COR-L47 (cell line): ENCODE data around the gene RINL.

Experiments used
- DNase-seq: peaks from one replicate; lab custom pipeline; 2025; lab: John Stamatoyannopoulos, UW

Gene RINL, protein sequence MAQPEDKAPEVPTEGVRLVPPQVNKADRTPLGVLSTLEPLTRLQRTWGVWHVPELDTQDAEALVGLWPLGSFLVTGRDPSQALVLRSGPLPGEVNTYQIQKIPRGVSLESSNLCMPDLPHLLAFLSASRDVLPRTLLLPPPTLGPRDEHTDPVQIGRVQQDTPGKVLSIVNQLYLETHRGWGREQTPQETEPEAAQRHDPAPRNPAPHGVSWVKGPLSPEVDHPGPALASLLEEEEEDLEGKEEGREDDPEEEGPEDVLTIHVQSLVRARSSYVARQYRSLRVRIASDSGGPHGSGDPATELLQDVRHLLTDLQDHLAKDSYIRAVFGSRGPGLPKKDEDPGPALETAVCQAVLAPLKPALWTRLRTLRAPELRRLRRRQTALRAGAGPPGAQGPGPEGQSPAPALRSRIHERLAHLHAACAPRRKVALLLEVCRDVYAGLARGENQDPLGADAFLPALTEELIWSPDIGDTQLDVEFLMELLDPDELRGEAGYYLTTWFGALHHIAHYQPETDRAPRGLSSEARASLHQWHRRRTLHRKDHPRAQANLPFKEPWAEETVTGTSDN

DNA sequence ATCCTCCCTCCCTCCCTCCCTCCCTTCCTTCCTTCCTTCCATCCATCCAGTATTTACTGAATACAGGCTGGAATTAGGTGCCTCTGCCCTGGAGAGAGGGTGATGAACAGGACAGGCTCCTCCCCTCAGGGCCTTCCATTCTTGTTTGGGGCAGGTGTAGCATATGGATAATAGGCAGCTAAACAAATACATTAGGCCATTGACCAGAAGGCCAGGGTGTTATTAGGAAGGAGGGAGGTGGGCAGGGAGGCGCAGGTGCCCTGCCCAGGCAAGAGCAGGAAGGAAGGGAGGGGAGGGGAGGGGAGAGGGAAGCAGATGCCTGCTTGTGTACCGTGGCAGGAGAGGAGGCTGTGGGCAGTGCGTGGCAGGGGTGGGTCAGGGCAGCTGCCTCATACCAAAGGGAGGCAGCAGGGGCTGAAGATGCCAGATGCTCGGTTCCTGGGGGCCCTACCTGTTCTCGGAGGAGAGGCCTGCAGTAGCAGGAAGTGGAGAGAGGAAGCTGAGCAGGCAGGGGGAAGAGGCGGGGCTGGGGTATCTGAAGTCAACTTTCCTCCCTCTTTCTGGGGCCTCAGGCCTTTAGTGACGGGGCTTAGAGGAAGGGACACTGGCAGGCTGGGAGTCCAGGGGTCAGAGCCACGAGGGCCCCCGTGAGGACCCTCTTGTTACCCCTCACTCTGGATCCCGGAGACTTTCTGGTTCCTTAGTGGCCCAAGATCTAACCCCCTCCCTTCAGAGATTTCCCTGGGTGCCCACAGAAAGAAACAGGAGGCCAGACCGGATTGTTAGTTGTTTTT is at the start of gene RINL:
Gene RINL (minus strand): TSS at position 495 of the 794 bp plus-strand sequence. CDS start 1,533 bp downstream, outside the sequence.
- DNase-seq, result peak; percentile 98

DNA sequence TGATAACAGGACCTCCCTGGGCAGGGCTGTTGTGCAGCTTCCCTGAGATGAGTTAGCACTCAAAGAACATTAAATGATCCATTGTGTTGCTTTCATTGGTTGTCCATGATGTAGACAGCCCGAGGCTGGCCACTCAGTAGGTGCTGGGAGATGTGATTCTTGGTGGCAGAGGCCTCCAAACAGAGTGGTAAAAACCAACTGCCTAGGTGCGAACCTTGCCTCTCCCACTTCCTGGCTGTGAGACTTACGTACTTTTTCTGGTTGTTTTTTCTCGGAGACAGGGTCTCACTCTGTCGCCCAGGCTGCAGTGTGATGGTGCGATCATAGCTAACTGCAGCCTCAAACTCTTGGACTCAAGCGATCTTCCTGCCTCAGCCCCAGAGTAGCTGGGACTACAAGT is 46.3 kb upstream of the RINL start:
- DNase-seq, result no peak

DNA sequence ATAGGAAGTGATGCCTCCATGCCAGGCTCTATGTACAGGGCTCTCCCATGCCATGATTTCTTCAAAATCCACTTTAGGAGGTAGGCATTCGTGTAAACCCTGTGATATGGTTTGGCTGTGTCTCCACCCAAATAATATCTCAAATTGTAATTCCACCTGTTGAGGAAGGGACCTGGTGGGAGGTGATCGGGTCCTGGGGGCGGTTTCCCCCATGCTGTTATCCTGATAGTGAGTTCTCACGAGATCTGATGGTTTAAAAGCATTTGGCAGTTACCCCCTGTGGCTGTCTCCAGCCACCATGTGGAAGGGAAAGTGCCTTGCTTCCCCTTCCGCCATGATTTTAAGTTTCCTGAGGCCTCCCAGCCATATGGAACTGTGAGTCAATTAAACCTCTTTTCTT is 44.4 kb upstream of the RINL start:
- no peak for DNase-seq

DNA sequence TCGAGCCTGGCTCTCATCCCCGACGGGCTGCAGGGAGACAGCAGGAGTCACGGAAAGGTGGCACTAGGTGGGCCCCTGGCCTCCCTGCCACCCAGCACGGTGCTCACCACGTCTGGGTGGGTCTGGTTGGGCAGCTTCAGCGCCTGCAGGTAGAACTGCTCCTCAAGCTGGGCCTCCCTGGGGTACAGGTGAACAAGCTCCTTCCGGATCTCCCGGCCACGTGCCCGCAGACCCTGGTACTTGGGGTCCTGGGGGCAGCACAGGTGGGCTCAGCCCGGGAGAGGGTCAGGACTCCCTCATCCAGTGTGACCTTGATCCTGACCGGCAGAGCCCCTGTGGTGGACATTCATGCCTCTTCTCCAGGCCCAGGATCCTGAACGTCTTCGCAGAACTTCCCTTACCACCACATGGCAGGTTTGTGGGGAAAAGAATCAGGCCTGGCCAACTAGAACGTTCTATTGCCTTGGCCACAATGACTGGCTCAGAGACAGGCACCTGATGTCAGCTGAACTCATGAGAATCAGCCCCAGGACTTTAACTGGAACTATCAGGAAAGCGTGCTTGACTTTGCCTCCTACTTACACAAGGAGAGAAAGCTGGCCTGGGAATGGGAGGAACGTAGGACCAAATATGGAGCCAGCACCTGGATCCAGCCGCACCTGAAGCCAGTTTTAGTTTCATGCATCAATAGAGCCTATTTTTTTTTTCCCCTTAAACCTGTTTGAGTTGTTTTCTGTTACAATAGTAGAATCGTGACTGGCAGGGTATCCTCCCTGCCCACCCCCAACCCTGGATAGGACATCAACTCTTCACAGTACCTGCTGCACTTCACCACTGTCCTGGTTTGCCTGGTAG is 43.6 kb upstream of the RINL start:
- no peak for DNase-seq

DNA sequence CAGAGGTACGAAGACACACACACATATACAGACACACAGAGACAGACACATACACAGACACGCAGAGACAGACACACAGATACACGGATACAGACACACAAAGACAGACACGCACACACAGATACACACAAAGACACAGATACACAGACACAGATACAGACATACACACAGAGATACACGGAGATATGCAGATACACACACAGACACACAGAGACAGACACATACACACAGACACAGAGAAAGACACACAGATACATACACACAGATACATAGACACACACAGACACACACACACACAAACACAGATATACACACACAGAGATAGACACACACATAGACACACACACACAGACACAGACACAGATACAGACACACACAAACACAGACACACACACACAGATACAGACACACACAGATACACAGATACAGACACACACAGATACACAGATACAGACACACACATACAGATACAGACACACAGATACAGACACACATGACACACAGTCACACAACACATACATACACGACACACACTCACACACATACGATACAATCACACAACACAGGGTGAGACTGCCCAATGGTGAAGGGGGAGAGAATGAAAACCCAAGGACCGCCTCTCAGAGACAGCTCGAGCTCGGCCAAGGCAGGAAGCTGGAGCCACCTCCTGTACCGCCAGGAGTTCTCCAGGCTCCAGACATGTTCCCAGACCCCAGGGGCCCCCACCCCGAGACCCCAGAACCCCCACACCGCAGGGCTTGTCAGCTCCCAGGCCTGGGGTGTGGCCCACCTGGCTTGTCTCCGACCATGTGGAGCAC is 42.7 kb upstream of the RINL start:
- DNase-seq, result no peak

DNA sequence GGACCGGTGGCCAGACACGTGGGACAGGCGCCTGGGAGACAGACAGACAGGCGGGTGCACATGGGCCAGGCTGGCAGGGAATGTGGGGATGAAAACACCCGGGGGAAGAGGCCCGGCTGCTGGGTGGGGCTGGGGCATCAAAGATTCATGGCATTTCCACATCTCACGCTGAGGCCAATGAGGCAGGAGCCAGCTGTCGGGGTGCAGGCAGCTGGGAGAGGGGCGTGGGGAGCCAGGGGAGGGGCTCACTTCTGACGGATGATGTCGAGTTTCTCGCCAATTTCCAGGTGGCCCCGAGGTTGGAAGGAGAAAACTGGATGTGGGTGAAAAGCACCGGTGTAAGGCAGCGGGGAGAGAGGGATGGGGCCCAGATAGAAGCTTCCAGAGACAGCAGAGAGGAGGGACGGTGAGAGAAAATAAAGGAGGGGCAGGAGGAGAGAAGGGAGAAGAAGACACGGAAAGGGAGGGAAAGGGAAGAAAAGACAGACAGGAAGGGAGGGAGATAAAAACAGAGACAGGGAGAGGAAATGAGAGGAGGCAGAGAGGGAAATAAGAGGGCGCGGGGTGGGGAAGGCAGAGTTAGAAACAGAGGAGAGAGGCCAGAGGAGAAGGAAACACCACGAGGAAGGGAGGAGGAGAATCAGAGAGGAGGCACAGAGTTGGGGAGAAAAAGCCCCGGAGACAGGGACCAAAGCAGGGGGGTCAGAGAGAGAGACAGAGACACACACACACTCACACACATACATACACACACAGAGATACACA is 41.9 kb upstream of the RINL start:
- no peak for DNase-seq

DNA sequence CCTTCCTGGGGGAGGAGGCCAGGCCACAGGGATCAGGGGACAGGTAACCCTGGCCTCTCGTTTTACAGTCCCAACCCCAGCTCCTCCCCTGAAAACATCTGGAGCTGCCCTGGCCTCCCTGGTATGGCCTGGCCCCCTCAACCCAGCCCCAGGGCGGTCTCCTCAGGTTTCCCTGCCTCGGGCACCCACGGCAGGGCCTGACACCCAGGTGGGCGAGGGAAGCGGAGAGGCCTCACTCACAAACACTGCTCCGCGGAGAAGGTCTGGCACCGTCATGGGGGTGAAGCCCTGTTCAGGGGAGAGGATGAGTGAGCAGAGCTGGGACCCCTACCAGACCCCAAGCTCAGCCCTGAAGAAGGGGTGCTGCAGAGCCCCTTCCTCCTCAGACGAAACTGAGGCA is 40.5 kb upstream of the RINL start:
- no peak for DNase-seq

DNA sequence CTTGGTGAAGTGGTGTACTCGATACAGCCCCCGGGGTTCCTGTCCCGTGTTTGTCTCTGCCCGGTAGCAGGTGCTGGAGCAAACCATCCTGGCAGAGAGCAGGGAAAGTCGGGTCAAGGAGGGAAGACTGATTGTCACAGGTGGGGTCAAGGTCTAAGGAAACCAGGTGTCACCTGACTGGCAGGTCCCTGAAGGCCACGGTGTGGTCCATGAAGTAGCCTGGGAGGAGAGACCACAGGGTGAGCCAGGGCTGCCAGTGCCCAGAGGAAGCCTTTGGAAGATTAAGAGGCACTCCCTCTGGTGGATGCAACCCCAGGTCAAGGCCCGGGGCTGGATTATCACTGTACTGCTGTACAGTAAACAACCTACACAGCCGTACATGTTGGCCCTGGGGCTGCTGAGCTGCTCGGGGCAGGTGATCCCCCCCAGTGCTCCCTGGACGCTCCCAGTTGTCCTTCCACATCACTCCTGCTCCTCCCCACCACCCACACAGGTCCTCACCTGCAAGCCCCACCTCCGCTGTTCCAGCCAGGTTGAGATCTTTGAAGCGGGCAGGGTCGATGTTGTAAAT is 39.9 kb upstream of the RINL start:
- DNase-seq, result no peak

DNA sequence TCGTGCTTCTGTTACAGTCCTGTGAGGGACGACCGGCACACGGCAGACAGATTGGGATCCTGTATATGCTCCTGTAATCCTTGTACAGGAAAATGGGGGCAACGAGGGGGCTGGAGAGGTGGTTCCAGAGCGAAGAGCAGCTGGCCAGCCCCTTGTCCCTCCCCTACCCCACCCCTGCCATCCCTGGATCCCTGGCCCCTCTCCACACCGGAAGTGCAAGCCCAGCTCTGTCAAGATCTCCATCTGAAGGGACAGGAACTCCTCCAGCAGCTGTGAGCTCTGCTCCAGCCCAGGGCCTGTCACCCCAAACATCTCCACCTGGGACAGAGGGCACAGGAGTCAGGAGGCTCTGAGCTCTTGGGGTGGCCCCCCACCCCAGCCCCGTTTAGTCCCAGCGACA is 39.4 kb upstream of the RINL start:
- no peak for DNase-seq

DNA sequence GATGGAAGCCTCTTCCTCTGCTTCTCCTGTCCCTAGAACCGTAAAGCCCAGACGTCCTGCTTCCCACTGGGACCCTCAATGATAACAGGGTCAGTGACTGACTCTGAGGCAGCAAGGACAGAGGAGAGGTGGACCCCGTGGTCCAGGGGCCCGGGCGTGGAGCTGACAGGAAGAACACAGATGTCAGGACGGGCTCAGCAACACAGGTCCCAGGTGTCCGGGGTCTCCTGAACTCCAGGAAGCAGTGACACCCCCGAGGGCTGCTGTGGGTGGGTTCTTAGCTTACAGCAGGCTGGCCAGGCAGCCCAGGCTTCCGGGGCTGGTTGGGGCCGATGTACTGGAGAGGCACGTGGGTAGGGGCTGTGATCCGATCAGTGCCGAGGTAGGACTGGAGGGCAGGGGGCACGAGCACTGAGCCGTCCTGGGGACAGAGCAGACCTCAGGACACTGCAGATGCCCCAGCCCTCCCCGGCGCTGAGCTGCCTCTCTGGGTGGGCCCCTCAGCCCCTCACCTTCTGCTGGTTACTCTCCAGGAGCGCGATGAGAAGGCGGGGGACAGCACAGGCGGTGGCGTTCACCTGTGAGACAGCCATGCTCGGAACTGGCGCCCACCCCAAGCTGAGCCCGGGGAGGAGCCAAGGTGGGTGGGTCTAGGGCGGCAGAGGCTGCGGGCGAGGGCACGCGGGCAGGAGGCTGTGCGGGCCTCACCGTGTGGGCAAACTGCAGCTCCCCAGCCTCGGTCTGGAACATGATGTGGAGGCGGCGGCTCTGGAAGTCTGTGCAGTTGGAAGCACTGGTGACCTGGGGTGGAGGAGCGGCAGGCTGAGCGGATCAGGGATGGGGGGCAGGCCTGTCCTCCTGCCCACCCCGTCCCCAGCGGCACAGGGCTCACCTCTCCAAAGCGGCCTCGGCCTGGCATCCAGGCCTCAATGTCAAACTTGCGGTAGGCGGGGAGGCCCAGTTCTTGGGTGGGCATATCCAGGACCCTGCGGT is 37.5 kb upstream of the RINL start:
- no peak for DNase-seq

DNA sequence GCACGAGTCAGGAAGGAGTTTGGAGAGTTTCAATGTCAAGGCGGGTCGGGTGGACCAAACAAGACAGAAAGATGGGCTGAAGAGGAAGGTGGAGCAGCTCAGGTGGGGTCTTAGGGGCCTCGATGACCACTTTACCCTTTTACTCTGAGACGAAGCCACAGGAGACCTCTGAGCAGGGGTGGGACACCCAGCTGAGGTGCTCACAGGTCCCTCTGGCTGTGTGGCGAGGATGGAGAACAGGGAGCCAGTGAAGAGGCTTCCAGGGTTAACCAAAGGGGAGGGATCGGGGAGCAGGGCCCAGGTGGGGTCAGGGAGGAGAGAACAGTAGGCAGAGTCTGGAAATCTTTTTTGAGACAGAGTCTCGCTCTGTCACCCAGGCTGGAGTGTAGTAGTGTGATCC is 35.9 kb upstream of the RINL start:
- no peak for DNase-seq

DNA sequence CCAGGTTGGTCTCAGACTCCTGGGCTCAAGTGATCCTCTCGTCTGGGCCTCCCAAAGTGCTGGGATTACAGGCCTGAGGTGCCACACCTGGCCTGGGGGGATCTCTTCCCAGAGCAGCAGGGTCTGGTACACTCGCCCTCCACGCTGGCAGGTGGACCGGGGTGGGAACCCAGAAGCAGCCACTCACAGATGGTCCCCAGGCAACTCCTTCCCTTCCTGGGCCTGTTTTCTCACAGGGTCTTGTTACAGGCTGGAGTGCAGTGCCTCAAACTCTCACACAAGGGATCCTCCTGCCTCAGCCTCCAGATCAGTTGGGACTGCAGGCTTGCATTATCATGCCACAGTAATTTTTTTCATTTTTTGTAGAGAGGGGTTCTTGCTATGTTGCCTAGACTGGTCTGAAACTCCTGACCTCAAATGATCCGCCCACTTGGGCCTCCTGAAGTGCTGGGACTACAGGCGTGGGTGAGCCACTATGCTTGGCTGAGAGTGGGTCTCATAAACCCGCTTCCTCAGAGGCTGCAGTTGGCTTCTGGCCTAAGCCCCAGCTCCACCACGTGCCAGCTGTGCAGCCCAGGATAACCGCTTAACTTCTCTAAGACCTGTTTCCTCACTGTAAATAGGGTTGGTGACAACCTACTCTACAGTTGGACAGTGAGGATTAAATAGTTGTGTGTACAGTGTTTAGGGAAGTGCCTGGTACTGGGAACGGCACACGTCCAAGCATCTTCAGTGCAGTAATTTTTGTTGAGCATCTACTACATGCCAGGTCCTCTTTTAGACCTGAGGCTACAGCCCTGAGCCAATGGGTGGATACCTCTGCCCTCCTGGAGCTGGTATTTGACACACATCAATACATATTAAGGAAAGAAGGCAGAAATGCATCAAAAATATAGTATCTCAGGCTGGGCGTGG is 34.8 kb upstream of the RINL start:
- no peak for DNase-seq

DNA sequence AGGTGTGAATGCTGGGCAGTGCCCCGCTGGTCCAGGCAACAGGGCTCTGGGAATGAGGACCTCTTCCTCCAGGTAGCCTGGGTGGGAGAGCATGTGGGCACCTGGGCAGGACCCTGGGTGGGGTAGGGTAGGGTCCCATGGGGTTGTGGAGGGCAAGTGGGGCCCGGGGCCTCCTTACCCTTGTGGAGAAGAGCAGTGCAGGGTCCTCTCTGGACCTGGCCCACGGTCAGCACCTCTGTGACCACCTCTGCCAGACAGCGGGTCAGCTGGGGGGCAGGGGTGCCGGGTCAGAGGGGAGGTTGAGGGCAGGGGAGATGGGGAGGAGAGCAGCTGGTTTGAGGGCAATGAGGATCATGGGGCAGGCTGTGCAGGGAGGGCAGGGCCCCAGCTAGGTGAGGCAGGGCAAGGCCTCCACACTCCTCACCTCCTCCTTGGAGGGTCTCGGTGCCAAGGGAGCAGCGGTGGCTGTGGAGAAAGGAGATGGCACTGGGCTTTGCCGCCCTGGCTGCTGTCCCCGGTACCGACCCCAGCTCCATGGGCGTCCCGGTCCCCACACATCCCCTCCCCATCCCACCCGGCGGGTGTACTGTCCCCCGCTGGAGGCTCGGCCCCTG is 33.4 kb upstream of the RINL start:
- DNase-seq, result no peak

DNA sequence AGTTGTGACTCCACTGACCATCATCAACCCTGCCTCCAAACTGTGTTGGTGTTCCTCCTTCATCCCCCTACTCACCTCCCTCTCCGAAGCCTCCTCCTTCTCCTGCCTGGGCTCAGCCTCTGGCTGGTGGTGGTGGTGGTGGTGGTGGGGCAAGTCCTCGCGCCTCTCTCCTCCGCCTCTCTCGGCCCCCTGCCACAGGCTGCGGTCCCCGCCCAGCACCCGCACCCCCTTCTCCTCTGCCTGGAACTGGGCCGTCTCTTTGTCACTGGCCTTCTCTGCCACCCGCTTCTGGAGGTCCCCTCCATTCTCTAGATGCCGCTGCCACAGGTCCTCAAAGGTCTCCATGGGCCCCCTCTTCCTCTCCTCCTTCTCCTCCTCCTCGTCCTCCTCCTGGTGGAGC is 32.4 kb upstream of the RINL start:
- no peak for DNase-seq

DNA sequence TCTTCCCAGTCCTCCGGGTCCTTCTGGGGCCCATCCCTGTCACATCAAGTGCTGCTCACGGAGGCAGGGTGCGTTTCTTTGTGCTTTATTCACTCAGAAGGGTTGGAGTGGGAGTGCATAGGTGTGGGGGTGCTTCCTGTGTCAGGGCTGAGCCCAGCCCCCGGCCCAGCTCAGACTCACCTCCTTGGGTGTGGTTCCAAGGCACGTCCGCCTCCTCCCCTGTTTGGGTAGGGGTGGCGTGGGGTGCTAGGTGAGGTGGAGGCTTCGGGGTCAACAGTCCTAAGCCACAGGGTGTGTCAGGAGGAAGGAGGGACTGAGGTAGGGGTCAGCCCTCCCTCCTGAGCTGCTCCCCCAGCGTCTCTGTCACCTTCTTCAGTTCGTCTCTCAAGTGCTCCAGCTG is 30.8 kb upstream of the RINL start:
- DNase-seq, result no peak

DNA sequence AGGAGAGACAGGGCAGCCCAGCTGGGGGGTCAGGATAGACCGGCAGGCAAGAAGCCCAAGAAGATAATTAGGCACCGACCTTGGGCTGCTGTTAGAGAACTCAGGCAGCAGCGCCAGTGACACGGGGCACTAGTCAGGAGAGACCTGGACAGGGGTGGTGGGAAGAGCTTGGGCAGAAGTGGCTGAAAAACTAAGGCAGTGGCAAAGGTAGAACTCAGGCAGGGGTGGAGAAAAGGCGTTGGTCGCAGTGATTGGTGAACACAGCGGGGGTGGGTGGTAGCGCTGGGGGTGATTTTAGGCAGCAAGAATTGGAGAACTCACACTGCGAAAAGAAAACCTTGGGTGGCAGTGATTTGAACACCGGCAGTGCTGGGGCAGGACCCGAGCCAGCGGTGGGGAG is 29.6 kb upstream of the RINL start:
- no peak for DNase-seq

DNA sequence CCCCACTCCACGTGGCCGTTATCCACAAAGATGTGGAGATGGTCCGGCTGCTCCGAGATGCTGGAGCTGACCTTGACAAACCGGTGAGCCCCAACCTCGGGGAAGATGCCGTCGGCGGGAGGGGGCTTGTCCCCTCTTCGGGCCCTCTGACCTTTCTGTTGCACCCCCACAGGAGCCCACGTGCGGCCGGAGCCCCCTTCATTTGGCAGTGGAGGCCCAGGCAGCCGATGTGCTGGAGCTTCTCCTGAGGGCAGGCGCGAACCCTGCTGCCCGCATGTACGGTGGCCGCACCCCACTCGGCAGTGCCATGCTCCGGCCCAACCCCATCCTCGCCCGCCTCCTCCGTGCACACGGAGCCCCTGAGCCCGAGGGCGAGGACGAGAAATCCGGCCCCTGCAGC is 29.2 kb upstream of the RINL start:
- DNase-seq, result no peak
